NCI-H748 (cell line): ENCODE results near the gene WNT7B.

Experiments
- DNase-seq: peaks from one replicate; lab custom pipeline; 2025; ENCODE audit not compliant: unreplicated experiment; lab: John Stamatoyannopoulos, UW

Gene WNT7B

DNA sequence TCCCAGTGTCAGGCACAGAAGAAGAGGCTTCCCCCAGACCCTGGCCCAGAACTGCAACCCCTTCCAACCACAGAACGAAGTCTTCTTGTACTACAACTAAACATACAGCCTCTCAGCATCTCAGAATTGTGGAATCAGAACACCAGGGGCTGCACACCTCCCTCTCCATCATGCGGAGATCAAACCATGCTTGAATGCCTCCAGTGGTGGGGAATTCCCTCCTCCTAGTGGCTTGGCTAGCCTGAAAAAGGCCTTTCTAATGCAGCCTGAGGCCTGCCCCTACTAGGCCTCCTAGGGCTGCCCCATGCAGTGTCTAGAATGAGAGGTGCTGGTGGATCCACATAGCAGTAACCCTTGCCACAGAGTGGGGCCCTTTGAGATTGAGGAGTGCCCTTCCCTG is 62.7 kb downstream of the WNT7B start:
- no peak for DNase-seq

DNA sequence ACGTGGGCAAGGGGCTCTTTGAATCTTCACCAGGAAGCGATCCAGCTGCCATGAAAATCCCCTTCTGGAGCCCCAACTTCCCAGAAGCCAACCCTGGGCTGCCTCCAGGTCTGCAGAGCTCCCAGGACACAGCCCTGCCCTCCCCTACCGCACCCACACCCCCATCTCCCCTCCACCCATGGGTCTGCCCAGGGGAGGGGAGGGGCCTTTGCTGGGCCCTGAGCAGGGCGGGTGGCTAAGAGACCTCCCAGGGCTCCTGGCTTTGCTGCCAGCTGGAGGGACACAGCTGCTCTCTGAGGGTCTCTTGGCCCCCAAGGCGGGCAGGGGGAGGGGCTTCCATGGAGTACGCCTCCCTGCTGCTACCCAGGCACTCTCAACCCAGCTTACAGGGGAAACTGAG is 64.1 kb downstream of the WNT7B start:
- DNase-seq, result no peak

DNA sequence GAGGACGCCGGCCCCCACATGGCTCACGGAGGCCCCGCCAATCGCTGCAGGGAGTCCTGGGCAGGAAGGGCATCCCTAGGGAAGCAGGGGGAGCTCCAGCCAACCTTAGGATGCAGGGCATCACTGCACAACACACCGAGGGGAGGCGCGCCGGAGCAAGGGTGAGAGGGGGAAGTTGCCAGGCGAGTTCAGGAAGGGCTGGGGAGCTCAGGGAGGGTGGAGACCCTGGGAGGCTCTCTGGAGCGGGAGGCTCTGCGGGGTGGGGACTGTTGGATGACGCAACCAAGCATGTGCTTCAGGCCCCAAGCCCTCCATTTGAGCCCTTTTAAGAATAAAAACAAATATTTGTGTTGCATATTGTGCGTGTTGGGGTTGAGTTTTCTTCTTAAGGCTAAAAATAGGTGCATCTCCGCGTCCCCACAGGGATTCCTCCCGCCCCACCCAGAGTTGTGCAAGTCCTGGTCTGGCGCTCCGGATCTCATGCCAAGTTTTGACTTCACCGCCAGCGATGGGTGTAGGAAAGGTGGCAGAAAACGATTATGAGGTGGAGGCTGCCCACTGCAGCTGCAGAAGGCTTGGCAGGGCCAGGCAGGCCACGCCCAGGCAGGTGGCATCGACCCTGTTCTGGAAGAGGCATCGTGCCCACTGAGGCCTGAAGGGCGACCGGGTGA is 65.2 kb downstream of the WNT7B start:
- peak; percentile 76 for DNase-seq

DNA sequence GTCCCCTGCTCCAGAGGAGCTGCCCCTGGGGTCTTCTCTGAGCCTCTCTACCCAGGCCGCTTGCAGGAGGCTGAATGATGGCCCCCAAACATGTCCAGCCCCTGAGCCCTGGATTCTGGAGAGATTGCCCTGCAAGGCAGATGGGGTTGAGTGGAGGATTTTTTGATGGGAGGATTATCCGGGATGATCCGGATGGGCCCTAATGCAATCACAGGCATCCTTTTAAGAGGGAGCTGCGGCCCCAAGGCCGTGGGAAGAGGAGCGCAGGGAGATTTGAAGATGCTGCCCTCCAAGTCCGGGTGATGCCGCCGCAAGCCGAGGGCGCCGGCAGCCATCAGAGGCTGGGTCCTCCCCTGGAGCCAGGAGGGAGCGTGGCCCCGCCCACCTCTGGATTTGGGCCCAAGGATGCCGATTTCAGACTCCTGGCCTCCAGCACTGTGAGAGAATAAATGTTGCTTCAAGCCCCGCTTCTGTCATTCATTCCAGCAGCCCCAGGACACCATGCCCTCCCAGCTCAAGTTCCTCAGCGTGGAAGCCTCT is 66.0 kb downstream of the WNT7B start:
- DNase-seq, result no peak

DNA sequence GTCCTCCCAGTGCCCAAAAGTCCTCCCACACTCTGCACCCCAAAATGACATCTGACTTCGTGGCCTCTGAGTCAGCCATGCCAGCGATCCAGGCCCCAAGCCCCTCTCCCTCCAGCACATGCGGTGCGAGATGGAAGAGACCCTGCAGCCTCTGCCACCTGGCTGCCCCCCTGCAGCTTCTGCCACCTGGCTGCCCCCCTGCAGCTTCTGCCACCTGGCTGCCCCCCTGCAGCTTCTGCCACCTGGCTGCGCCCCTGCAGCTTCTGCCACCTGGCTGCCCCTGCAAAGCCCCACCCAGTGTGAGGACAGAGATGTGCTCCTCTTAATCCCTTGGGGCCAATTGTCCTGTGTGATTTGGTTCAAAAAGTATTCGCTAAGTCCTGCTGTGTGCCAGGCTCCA is 68.0 kb downstream of the WNT7B start:
- DNase-seq, result peak; percentile 24

DNA sequence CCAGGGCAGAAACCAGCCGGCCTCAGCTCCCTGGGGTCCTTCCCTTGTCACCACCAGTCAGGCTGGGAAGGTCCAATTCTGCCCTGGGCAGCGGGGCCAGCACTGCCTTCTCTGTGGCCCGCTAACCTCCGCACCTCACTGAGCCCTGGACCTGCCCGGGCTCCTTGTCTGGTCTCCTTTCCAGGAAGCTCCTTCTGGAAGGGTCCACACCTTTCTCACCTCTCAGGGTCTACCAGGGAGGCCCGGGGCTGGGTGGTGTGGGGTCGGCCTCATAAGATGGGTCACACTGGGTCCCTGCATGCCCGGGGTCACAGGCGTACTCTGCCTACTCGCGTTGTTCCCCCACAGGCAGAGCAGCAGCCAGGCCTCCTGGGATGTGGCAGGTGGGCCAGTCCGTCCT is 69.0 kb downstream of the WNT7B start:
- no peak for DNase-seq

DNA sequence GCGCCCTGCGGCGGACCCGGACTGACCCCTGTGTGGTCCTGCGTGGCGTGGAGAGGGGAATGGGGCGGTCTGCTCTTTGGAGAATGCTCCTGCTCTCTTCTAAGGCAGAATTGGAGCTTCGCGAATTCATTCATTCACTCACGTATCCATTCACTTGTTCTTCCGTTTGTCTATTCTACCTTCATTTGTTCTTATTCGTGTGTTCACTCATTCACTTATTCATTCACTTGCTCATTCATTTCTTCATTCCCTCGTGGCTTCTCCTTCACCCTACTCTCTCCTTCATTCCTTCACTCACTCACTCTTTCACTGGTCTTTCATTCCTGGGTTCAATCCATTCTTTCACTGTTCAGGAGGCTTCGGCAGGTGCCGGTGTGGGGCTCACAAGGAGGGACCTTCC is 69.6 kb downstream of the WNT7B start:
- no peak for DNase-seq

DNA sequence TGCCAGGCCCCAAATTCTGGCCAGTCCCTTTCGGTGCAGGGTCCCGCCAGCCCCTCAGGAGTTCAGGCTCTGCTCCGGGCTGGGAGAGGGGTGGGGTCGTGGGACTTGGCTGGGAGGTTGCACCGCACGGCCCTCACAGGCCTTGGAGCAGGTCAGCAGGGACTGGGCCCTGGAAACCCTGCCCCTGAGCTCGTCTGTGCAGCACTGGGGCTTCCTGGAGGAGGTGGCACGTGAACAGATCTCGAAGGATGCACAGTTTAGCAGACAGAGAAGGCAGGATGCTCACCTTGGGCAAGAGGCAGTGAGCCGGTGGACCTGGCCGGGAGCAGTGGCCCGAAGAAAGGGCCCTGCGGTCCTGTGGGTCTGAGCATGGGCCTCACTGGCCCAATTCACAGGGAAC is 70.0 kb downstream of the WNT7B start:
- no peak for DNase-seq

DNA sequence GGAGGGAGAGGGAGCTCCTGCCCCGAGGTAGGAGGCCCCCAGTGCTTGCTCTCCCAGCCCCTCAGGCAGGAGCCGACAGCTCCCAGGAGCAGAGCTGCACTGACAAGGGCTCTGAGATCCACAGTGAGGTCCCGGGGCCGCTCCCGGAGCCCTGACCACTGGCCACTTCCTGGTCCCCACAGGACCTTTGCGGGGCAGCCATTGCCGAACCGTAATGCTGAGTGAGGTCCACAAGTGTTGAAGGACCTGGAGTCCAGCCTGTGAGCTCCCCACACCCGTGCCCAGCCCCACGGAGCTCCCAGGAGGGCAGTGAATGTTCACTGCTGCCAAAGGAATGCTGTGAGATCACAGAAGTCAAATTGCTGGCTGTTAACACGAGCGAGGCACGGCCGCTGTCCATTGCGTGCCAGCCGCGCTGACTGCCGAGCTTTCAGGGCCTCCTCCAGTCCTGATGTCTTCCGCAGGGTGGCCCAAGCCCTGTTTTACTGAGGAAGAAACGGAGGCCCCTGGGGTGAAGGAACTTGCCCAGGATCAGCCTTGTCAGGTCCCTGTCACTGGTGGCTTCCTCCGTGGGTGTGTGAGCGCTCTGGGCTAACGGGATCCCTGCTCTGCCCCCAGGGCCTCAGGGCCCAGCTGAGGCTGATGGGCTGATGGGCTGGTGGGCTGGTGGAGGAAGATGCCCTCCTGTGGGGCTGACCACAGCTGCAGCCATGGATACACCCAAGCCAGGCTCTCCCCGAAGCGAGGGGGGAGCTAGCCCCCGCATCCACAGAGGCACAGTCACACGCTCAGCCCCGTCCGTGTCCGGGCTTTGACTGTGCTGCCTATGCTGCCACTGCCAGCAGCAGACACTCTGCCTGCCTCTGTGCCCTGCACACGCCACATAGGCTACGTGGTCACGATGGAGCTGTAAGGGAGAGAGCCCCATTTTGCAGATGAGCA is 70.8 kb downstream of the WNT7B start:
- no peak for DNase-seq

DNA sequence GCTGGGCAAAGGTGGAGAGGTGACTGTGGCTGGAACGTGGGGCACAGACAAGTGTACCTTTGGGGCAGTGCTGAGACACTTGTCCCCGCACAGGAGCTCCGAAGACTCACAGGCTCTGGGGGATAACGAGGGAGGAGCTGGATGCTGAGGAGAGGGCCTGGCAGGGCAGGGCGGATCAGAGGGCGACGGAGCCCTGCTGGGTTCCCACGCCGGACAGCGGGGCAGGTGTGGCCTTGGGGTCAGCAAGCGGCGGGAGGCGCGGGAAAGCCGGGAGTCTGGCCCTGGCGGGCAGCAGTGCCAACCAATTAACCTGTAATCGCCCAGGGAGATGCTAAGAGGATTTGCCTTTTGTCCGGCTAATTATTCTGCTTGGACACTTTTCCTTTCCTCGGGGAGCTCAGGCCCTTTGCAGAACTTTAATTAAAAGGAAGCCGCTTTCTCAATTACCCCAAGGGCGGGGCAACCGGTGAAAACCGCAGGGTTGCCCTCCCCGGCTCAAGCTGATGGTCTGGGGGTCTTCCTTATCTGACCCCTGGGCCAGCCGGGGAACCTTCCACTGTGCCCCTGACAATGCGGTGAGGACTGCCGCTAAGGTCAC is 71.5 kb downstream of the WNT7B start:
- peak; percentile 35 for DNase-seq

DNA sequence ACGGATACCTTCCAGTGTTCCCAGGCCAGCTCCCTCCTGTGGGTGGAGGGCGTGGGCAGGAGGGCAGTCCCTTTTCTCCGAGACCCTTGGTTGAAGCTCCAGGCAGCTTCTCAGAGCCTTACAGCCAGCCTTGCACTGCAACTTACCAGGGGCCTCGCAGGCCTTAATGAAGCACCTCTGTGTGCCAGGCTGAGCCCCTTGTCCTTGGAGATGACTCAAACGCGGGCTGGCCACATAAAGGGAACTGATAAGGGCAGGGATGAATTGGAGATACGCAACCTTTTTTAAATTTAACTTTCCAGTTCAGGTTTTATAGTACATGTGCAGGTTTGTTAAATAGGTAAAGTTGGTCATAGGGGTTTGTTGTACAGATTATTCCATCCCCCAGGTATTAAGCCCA is 72.7 kb downstream of the WNT7B start:
- no peak for DNase-seq

DNA sequence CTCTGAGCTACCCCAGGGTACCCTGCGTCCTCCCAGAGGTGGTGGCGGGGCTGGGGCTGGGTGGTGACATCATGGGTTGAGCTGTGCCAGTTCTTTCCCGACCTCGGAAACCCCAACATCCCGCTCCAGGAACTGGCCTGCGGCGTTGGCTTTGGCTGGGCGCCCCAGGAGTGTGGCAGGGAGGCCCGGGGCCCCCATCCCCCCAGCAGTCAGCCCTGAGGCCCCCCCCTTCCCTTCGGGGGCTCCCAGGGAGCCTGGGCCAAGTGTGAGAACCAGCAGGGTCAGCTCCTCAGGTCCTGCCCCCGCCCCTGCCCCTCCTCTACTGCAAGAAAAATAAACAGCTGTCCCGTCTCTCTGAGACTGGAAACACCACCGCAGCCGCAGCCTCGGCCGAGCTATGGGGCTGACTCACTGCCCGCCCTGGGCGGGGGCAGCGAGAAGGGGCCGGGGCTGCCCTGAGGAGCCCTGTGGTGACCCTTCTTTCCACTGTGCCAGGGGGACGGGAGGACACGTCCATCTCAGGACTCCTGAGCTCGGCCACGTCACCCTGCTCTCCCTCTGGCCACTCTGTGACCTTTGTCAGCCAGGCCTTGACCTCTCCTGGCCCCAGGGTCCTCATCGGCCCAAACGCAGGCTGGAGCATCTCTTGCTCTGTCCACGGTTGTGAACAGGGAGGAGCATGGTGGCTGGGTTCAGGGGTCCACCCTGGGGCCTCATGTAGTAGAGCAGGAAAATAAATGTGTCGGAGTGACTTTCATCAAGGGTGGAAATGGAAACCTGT is 73.4 kb downstream of the WNT7B start:
- no peak for DNase-seq

DNA sequence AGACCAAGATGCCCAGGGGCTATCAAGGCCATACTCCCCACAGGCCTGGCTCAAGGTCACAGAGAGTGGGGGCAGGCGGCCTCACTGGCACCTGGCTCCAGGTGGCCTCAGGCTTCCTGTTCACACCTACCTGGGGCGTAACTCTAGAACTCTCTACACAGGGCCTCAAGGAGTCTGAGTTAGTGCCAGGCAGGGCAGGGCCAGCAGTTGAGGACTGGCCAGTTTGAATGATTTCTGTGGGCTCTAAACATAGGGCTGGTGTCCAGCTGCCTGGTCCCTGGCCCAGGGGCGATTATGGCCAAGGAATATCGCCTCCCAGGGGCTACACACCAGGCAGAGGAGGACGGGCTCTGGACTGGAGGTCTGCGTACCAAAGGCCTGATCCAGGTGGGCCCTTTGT is 79.2 kb downstream of the WNT7B start:
- DNase-seq, result no peak

DNA sequence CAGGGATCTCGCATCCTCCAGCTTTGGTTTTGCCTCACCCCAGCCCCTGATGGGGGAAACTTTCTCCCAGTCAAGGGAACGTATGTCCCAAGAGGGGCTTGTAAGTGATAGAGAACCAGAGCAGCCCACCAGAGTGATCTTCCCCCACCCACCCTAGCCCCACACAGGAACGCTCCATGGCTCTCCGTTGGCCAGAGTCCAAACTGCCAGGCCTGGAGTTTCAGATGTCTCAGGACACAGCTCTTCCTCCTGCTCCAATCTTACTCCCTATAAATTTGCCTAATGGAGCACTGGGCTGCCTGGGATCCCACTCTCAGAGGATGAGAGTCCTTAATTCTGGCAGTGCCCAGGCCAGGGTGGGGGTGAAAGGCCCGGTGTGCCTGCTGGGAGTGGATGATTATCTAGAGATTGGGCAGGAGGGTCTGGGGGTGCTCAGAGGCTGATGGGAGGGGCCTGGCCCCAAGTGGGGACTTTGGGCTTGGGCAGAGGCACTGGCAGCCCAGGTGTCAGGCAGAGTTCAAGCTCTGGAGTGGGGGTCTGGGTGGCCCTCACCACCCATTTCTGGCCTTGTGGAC is 79.9 kb downstream of the WNT7B start:
- no peak for DNase-seq

DNA sequence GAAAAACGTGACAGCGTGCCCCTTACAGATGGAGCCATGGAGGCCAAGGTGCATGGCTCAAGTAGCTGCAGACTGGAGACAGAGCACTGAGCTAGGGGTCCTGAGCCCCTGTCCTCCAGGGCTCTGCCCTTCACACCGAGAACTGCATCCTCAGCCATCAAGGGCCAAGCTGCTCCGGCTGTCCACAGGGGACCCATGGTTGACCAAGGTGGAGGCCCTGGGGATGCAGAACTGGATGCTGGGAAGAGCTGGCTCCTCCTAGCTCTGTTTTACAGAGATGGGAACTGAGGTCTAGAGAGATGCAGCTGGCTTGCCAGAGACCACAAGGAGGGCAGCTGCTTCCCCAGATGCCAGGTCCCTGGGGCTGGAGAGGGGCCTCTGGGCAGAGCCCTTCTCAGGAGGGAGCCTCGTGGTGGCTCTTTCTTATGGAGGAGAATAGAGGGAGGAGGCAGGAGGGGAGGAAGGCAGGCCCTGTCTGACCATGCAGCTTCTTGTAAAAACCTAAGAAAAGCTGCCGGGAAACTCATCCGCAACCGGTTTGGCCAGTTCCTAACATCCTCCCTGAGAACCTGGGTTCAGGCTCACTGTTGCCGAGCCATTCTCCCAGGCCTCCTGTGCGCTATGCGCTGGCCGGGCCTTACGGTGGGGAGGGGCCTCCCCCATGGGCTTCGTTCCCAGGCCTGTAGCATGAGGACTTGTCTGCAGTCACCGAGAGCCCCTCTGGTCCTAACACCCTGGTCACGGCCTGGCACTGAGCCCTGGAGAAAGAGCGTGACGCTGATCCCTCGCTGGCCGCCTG is 80.6 kb downstream of the WNT7B start:
- peak; percentile 76 for DNase-seq

DNA sequence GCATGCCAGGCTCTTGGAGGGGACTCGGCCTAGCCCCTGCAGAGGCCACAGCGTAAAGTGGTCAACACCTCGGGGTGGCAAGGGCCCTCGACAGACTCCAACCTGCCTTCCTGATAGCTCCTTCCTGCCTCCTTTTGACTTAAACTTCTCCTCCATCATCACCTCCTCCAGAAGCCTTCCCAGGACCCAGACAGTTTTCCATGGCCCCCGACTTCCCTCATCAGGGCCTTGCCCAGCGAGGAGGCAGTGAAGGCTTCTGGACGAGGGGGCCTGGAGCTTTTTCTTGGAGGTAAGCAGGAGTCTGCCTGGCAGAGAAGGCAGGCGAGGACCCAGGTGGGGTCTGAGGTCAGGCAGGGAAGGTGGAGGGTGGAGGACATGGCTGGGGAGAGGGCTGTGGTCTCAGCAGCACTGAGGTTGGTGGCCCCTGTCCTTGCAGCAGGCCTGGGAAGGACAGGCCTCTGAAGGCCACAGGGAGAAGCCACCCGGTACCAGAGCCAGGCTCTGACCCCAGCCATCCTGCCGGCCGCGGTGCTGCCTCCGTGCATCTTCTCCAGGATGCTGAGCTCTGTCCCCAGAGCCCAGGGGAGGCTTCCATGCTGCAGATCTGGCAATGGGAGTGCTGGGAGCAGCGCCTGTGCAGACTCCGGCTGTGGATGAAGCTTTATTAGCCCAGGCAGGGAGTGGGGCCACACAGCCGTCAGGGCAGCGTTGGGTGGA is 81.4 kb downstream of the WNT7B start:
- DNase-seq, result no peak

DNA sequence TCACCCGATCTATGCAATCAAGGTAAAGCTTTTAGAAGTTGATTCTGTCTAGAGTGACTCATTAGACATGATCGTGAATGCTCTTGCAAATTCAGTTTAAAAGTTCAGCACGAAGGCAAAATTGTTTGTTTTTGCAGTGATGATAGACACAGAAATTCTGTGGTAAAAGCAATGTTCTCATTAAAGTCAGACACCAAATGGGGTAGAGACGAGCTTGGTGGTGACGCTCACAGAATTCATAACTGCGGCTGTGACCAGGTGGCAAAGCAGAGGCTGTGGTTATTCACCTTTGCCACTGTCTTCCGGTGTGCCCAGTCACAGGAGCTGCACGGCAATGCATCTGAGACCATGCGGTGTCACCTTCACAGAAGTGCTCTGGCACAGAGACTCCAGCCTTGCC is 83.4 kb downstream of the WNT7B start:
- DNase-seq, result no peak

DNA sequence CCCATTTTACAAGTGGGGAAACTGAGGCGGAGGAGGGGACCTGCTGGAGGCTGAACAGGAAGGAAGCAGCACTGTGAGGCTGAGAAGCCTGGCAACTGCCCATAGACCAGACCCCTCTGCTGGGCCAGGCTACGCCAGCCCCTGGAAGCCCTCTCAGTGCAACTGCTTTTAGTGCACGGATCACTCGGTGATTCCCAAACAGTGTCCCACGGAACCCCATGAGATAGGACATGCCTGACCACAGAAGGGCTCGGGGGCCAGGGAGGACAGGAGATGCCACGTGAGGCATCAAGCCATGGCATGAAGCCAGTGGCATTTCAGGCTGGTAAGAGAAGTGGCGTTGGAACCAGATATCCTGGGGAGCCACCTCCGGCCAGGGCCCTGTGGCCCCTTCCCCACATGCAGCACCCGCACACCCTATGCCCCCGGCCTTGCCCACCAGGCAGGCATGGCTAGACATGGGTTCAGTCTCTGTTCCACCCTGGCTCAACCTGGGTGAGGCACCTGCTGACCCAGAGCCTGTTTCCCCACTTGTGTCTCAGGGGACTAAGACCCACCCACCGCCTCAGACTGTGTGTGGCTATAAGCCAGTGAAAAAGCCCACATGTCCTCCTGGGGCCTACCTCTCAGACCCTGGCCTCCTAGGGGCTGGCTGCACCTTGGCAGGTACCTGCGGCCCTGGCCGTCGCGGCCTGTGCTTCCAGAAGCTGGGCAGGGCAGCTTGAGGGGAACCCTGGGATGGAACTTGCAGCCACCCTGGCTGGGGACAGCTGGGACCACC is 84.1 kb downstream of the WNT7B start:
- DNase-seq, result no peak
